Natural killer cell (primary cell): Measurements from ENCODE around the gene KCNK1. TPM values are rescaled to one million over a fixed set of nuclear protein-coding genes. Genes with fewer than 3 reads are reported as not detected.

Experiments used
- ATAC-seq, 3 donors: fragments of 150-1000 bp in 2 of 3; fragments of 200-7000 bp in 1 of 3; cut with Tn5 transposase; 1 replicate in 1 of 3; 2 replicates in 2 of 3; pipeline ENCODE4 v1.10.0; 2021; ENCODE audit warnings: mild to moderate bottlenecking in 2 of 3, moderate library complexity in 2 of 3
- DNase-seq, 2 donors: peaks; one replicate each; pipeline versions ENCODE4 v3.0.0 to v3.0.0-alpha.2; 2013 to 2021; ENCODE audit warnings: mixed read lengths in 1 of 2
- H3K27ac ChIP-seq: one replicate; pipeline ENCODE4 v1.5.1; 2013; ENCODE audit warnings: mild to moderate bottlenecking, low read length
- H3K27me3 ChIP-seq: one replicate; pipeline ENCODE4 v1.6.1; 2013; ENCODE audit warnings: low read length; ENCODE audit not compliant: control insufficient read depth, insufficient read depth
- H3K36me3 ChIP-seq: one replicate; pipeline ENCODE4 v1.6.1; 2013; ENCODE audit warnings: low read length; ENCODE audit not compliant: control insufficient read depth, insufficient read depth
- H3K4me1 ChIP-seq: one replicate; pipeline ENCODE4 v1.6.1; 2013; ENCODE audit warnings: low read length; ENCODE audit not compliant: control insufficient read depth, insufficient read depth
- H3K4me3 ChIP-seq: one replicate; pipeline ENCODE4 v1.5.1; 2013; ENCODE audit warnings: low read length
- H3K9me3 ChIP-seq: one replicate; pipeline ENCODE4 v1.6.1; 2013; ENCODE audit warnings: low read length; ENCODE audit not compliant: control insufficient read depth, insufficient read depth
- H3K27ac Mint-ChIP-seq, 2 donors: one replicate each; pipeline ENCODE4 v1.8.0; 2022; ENCODE audit warnings: mild to moderate bottlenecking in 2 of 2, mixed read lengths in 2 of 2, moderate library complexity in 1 of 2
- H3K27me3 Mint-ChIP-seq, 2 donors: one replicate each; pipeline ENCODE4 v1.8.0; 2022; ENCODE audit warnings: low read depth in 2 of 2, mixed read lengths in 2 of 2
- H3K36me3 Mint-ChIP-seq: one replicate; pipeline ENCODE4 v1.8.0; 2022; ENCODE audit warnings: mixed read lengths
- H3K4me1 Mint-ChIP-seq, 2 donors: one replicate each; pipeline ENCODE4 v1.8.0; 2022; ENCODE audit warnings: mixed read lengths in 2 of 2
- H3K4me3 Mint-ChIP-seq: one replicate; pipeline ENCODE4 v1.8.0; 2022; ENCODE audit warnings: mild to moderate bottlenecking, moderate library complexity, mixed read lengths
- H3K9me3 Mint-ChIP-seq, 2 donors: one replicate each; pipeline ENCODE4 v1.8.0; 2022; ENCODE audit warnings: mixed read lengths in 2 of 2
- WGBS: methylation state at CpG from one replicate; pipeline ENCODE4 v1.1.7; 2013; ENCODE audit warnings: missing lambda C conversion rate; ENCODE audit not compliant: insufficient coverage; 5-methylcytosine and 5-hydroxymethylcytosine counted together
- intact Hi-C: fragments of 100-400 bp; cut with micrococcal nuclease; formaldehyde crosslinking; loops from one replicate; pipeline ENCODE4 v1.14.2; 2022
- total RNA-seq, 4 donors: library from RNA; stranded (reverse); fragments of 120-200 nt in 1 of 4; gene quantifications; one replicate each; pipeline versions ENCODE4 v1.2.3 to v1.2.4, GENCODE V29; 2013 to 2022
- TF ChIP-seq, protein P1 (sequence below): fragments of 200-600 bp; IDR thresholded peaks from one replicate; pipeline ENCODE4 v1.8.0; 2022; ENCODE audit warnings: antibody characterized with exemption

KCNK1 gene
- total RNA-seq, 3 donors from 2014 or later (not counting 1 experiment from before 2014, with no cell fraction given) = 0.16 TPM; not detected in 2

DNA sequence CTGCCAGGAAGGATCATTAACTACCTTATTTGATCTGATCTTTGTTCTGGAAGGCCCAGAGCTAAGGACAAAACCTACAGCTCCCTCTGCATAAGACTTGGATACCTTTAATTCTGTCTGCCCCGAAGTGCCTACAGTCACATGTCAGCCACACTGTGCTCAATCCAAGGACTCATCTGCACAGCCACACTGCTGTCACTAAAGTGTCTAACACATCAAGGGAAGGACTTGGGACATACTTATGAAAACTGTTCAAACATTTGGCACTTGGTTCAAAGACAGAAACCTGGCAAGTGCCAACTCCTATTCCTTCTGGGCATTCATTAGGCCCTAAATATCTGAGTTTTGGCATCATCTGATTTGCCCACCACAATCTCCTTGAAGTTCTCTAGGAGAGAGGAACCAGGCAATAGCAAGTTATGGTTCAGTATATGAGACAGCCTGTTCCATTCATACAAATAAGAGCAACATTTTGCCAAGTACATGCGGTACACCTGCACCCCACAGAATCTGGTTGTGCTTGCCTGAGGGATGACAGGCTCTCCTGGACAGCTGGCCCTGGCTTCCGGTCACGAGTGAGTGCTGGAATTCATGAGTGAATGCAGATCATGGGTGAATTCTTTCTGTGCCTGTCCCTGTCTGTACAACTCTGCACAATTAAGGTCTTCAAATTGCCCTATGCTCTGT lies 105.9 kb downstream of the KCNK1 start:
- 88% methylated on average over 4 of the region's 4 CpGs for WGBS

DNA sequence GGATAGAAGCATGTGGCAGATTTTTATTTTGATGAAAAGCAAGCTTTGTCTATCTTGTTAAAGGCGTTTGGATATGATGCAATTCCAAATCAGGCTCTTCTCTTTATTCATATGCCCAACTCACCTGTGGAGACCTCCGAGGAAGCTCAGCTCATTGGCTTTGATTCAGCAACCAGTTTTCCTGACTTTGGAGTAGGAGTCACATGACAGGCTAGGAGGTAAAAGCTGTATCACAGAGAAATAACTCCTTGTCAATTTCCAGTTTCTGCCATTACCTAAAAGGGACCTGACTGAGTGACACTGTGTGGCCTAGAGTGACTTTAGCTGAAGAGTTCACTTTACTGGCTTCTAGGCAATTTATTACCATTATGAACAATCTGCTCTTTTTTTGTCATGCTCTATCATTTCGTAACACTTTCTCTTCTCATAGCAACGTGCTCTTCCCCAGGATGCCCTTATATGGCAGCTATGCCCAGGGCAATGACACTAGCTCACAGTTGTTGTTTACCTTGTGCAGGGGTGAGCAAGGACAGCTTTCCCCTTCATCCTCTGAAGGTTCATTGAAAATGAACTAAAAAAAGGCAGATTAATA lies 107.2 kb downstream of the KCNK1 start:
- H3K9me3 Mint-ChIP-seq = no peaks in the 10 kb centered on the region
- ATAC-seq = no peak
- 14% methylated on average over 2 of the region's 4 CpGs for WGBS
- H3K27ac Mint-ChIP-seq = no peak overlapping the region
- Histone ChIP-seq H3K9me3 (peaks cover 3% of the 10 kb centered on the region), H3K4me3 (no peak overlapping the region), H3K4me1 (no peaks in the 10 kb centered on the region), H3K27ac (no peak overlapping the region), H3K36me3 (no peaks in the 10 kb centered on the region), H3K27me3 (no peaks in the 10 kb centered on the region)
- H3K4me3 Mint-ChIP-seq = no peak overlapping the region
- no peak for DNase-seq
- no peaks in the 10 kb centered on the region for H3K27me3 Mint-ChIP-seq
- H3K4me1 Mint-ChIP-seq = no peaks in the 10 kb centered on the region
- no peaks in the 10 kb centered on the region for H3K36me3 Mint-ChIP-seq
- TF ChIP-seq, protein P1, sequence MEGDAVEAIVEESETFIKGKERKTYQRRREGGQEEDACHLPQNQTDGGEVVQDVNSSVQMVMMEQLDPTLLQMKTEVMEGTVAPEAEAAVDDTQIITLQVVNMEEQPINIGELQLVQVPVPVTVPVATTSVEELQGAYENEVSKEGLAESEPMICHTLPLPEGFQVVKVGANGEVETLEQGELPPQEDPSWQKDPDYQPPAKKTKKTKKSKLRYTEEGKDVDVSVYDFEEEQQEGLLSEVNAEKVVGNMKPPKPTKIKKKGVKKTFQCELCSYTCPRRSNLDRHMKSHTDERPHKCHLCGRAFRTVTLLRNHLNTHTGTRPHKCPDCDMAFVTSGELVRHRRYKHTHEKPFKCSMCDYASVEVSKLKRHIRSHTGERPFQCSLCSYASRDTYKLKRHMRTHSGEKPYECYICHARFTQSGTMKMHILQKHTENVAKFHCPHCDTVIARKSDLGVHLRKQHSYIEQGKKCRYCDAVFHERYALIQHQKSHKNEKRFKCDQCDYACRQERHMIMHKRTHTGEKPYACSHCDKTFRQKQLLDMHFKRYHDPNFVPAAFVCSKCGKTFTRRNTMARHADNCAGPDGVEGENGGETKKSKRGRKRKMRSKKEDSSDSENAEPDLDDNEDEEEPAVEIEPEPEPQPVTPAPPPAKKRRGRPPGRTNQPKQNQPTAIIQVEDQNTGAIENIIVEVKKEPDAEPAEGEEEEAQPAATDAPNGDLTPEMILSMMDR = no peak
- intact Hi-C loops = no loop called here

More for the DNA sequence above, 105.9 kb downstream of the KCNK1 start:
- DNase-seq = no peak
- H3K9me3 ChIP-seq = peaks cover 3% of the 10 kb centered on the region
- H3K4me3 Mint-ChIP-seq = no peak overlapping the region
- H3K27ac Mint-ChIP-seq = no peak overlapping the region
- no peaks in the 10 kb centered on the region for H3K27me3 ChIP-seq
- no peaks in the 10 kb centered on the region for H3K4me1 Mint-ChIP-seq
- H3K4me3 ChIP-seq = no peak overlapping the region
- no peaks in the 10 kb centered on the region for H3K36me3 Mint-ChIP-seq
- H3K27ac ChIP-seq = no peak overlapping the region
- H3K36me3 ChIP-seq = no peaks in the 10 kb centered on the region
- ATAC-seq = no peak
- intact Hi-C loops = no loop called here
- H3K27me3 Mint-ChIP-seq = no peaks in the 10 kb centered on the region
- no peaks in the 10 kb centered on the region for H3K9me3 Mint-ChIP-seq
- TF ChIP-seq, protein P1 = no peak
- H3K4me1 ChIP-seq = no peaks in the 10 kb centered on the region
